Upper lobe of left lung (tissue), 4 donors: Measurements from ENCODE around the gene DNAJC1.

ENCODE experiments used
- CTCF ChIP-seq, 6 experiments: fragments of 450-650 bp in 4 of 6; fragments of 200-600 bp in 2 of 6; sonication (generic) in 2 of 6; IDR thresholded peaks; one replicate each; pipeline ENCODE4 v1.5.1; 2016 to 2019; ENCODE audit warnings: antibody characterized with exemption in 6 of 6
- EP300 ChIP-seq, 4 donors: sonication (generic); formaldehyde crosslinking; IDR thresholded peaks; one replicate each; pipeline ENCODE4 v1.5.1; 2017; ENCODE audit warnings: antibody characterized with exemption in 4 of 4, control low read depth in 2 of 4
- POLR2A ChIP-seq, 4 donors: fragments of 450-650 bp; IDR thresholded peaks; one replicate each; pipeline ENCODE4 v1.5.1; 2016 to 2017; ENCODE audit warnings: antibody characterized with exemption in 4 of 4, mild to moderate bottlenecking in 2 of 4

- no peak for TF ChIP-seq CTCF (IDR thresholded peaks at IDR 0.05)
- no peak for TF ChIP-seq POLR2A (IDR thresholded peaks at IDR 0.05)
- TF ChIP-seq EP300 (IDR thresholded peaks at IDR 0.05) = no peak
These were observed 179.1 kb downstream of the DNAJC1 start for GRCh38 chr10:21824409-21824808.
